Skeletal muscle satellite cell (primary cell): ENCODE data around the gene DHRS2. TPM values are rescaled to one million over a fixed set of nuclear protein-coding genes. Genes with fewer than 3 reads are reported as not detected.
"Not testable (repeated sequence)": the region's sequence is repeated elsewhere in the genome, so short reads cannot be mapped to it uniquely, and the experiment has no call there.

Experiments used
- H3K27me3 ChIP-seq: 2 replicates; pipeline ENCODE4 v1.7.0; 2013; ENCODE audit warnings: low read length; ENCODE audit not compliant: control insufficient read depth, insufficient read depth
- H3K36me3 ChIP-seq: 2 replicates; pipeline ENCODE4 v1.7.0; 2013; ENCODE audit warnings: mild to moderate bottlenecking, control low read depth, low read length; ENCODE audit not compliant: insufficient read depth
- H3K4me1 ChIP-seq: 2 replicates; pipeline ENCODE4 v1.7.0; 2013; ENCODE audit warnings: low read length; ENCODE audit not compliant: control insufficient read depth, insufficient read depth
- H3K4me2 ChIP-seq: 2 replicates; pipeline ENCODE4 v1.7.0; 2013; ENCODE audit warnings: mild to moderate bottlenecking, low read length
- H3K4me3 ChIP-seq: 2 replicates; pipeline ENCODE4 v1.7.0; 2013; ENCODE audit warnings: low read length
- H3K9ac ChIP-seq: 2 replicates; pipeline ENCODE4 v1.7.0; 2013; ENCODE audit warnings: mild to moderate bottlenecking, low read depth, low read length, moderate library complexity
- H3K9me3 ChIP-seq: replicated peaks from 2 replicates; pipeline ENCODE4 v1.7.0; 2013; ENCODE audit warnings: mild to moderate bottlenecking, control low read depth, low read length
- total RNA-seq: library from RNA; depleted of rRNA; stranded (reverse); fragments of >200 nt; gene quantifications from 2 replicates; pipeline ENCODE4 v1.2.3, GENCODE V29; 2012; rRNA removed

DHRS2 gene, protein sequence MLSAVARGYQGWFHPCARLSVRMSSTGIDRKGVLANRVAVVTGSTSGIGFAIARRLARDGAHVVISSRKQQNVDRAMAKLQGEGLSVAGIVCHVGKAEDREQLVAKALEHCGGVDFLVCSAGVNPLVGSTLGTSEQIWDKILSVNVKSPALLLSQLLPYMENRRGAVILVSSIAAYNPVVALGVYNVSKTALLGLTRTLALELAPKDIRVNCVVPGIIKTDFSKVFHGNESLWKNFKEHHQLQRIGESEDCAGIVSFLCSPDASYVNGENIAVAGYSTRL
- 0.66 TPM in 1 of 2 replicates, not detected in the other for total RNA-seq

DNA sequence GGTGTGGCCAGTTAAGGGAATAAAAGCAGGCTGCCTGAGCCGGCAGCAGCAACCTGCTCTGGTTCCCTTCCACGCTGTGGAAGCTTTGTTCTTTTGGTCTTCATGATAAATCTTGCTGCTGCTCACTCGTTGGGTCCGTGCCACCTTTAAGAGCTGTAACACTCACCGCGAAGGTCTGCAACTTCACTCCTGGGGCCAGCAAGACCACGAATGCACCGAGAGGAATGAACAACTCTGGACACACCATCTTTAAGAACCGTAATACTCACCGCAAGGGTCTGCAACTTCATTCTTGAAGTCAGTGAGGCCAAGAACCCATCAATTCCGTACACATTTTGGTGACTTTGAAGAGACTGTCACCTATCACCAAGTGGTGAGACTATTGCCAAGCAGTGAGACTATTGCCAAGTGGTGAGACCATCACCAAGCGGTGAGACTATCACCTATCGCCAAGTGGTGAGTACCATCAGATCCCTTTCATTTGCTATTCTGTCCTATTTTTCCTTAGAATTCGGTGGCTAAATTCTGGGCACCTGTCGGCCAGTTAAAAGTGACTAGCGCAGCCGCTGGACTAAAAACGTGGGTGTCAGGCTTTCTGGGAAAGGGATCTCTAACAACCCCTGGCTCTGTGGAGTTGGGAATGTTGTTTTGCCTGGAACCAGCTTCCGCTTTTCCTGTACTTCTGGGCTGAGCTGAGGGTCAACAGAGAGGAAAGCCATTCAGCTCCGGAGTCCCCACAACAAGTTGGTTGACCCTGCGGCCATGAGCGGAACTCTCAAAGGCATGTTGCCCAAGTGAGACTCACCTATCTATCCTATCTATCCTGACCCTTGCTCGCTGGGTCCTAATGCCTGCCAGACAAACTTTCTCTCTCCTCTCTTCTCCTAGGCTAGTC lies at the start of gene DHRS2:
Gene DHRS2, plus strand, starts transcription at position 48 of the 895 bp plus-strand sequence. CDS start 2,501 bp downstream, outside the sequence.
- peaks cover 21% of the 10 kb centered on the region for H3K4me1 ChIP-seq
- H3K9ac ChIP-seq: no peak within 1 kb of the TSS
- H3K27me3 ChIP-seq: peaks cover 15% of the 10 kb centered on the region
- no peak within 1 kb of the TSS for H3K4me2 ChIP-seq
- H3K9me3 ChIP-seq: no peaks in the 10 kb centered on the region
- H3K36me3 ChIP-seq: no peaks in the 10 kb centered on the region
- H3K4me3 ChIP-seq: no peak within 1 kb of the TSS

DNA sequence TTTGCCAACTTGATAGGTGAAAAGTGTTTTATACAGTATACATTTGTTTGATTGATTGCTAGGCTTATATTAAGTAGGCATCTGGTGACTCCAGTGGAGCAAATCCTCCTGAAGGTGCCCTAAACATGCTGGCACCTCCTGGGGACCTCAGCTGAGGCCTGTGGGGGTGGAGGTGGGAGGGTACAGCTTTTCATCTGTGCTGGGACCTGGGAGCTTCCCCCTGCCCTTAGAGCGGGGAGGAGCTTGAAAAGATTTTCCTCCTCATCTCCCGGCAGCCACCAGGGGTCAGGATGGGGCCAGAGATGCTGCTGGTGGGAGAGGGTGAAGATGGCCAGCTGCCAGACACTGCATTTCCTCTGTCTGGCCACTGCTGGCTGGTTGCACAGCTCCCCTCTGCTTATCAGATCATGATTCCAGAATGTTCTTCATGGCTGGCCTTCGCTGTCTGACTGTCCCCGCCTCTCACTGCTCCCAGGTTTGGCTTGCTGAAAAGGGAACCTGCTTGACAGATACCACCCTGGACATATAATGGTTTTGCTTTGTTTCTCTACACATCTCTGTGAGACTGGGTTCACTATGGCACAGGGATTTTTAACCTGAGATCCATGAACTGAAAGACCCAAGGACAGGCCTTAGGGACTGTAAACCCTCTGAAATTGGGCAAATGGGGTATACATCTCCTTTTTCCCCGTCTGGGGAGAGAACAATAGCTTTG lies 47.1 kb upstream of the DHRS2 start:
- Histone ChIP-seq H3K9me3 (no peaks in the 10 kb centered on the region), H3K9ac (no peak overlapping the region), H3K4me2 (no peak overlapping the region), H3K27me3 (peaks cover 6% of the 10 kb centered on the region), H3K4me3 (no peak overlapping the region), H3K36me3 (no peaks in the 10 kb centered on the region), H3K4me1 (peaks cover 4% of the 10 kb centered on the region)

DNA sequence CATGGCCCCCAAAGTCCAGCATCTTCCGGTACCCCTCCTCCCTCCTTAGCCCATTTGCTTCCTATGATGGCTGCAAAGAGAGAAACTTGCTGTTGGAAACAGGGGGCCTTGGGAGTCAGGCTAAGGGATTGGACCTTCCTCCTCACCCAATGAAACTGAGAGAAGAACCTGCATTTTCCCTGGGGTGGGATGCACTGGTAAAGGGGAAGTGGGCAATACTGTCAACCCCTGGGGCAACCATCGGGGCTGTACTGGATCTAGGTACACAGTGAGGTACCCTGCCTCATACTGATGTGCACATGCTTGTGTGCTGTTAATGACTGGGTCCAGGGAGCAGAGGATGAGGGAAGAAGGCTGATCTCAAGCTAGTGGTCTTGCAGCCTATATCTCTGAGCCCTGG lies 46.6 kb upstream of the DHRS2 start:
- no peak overlapping the region for H3K9ac ChIP-seq
- H3K4me1 ChIP-seq: peaks cover 4% of the 10 kb centered on the region
- peaks cover 6% of the 10 kb centered on the region for H3K27me3 ChIP-seq
- H3K4me2 ChIP-seq: no peak overlapping the region
- H3K36me3 ChIP-seq: no peaks in the 10 kb centered on the region
- no peaks in the 10 kb centered on the region for H3K9me3 ChIP-seq
- H3K4me3 ChIP-seq: no peak overlapping the region

DNA sequence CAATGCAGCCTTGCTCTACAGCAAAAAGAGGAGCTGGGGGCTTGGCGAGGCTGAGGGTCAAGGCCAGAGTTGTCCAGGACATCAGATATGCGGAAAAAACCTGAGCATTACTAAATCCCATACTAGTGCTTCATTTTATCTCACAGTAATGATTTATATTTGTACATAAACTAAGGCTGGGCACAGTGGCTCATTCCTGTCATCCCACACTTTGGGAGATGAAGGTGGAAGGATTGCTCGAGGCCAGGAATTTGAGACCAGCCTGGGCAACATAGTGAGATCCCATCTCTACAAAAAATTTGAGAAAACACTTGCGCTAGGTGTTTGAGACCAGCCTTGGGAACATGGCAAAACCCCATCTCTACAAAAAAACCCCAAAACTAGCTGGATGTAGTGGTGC lies 46.0 kb upstream of the DHRS2 start:
- no peaks in the 10 kb centered on the region for H3K36me3 ChIP-seq
- H3K4me3 ChIP-seq: no peak overlapping the region
- no peak overlapping the region for H3K4me2 ChIP-seq
- H3K9me3 ChIP-seq: no peaks in the 10 kb centered on the region
- peaks cover 4% of the 10 kb centered on the region for H3K4me1 ChIP-seq
- peaks cover 6% of the 10 kb centered on the region for H3K27me3 ChIP-seq
- no peak overlapping the region for H3K9ac ChIP-seq

DNA sequence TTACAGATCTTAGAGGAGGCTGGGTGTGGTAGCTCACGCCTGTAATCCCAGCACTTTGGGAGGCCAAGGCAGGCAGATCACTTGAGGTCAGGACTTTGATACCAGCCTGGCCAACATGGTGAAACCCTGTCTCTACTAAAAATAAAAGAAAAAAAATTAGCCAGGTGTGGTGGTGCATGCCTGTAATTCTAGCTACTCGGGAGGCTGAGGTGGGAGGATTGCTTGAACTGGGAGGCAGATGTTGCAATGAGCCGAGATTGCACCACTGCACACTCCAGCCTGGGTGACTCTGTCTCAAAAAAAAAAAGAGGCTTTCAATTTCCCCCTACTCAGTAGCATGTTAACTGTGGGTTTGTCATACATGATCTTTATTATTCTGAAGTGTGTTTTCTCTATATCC lies 42.0 kb upstream of the DHRS2 start:
- not testable (repeated sequence) for H3K9ac ChIP-seq, H3K4me1 ChIP-seq, H3K27me3 ChIP-seq, H3K4me2 ChIP-seq, H3K9me3 ChIP-seq, H3K4me3 ChIP-seq, H3K36me3 ChIP-seq

DNA sequence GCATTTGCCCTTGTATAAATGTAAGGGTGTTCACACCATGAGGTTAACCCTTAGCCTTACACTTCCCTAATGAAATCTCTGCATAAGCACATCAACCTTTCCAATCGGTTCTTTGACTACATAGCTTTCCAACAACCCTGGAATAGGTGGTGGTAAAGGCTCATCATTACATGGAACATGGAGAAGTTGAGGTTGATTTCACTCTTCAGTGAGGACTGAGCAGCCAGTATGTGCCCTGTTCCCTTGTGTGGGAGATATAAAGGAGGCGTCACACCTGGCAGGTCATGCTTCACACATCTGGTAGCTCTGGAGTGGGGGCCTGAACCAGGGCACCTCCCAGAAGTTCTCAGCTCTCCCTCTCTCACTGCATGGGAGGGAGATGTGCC lies 35.8 kb upstream of the DHRS2 start:
- H3K4me1 ChIP-seq: no peaks in the 10 kb centered on the region
- H3K4me3 ChIP-seq: no peak overlapping the region
- no peak overlapping the region for H3K4me2 ChIP-seq
- H3K9me3 ChIP-seq: no peaks in the 10 kb centered on the region
- no peak overlapping the region for H3K9ac ChIP-seq
- H3K36me3 ChIP-seq: no peaks in the 10 kb centered on the region
- H3K27me3 ChIP-seq: peaks cover 4% of the 10 kb centered on the region

DNA sequence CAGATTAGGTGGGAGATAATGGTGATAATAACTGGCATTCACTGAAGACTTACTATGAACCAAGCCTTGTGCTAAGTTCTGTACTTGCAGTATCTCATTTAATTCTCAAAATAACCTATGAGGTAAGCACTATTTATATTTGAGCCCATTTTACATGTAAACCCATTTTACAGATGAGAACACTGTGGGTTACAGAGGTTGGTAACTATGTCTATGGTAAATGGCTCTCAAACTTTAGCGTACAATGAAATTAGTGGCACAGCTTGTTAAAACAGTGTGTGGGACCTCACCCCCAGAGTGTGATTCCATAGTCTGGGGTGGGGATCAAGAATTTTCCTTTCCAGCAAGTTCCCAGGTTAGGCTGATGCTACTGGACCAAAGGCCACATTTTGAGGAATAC lies 35.4 kb upstream of the DHRS2 start:
- Histone ChIP-seq H3K4me2 (no peak overlapping the region), H3K36me3 (no peaks in the 10 kb centered on the region), H3K27me3 (peaks cover 4% of the 10 kb centered on the region), H3K9me3 (no peaks in the 10 kb centered on the region), H3K4me1 (no peaks in the 10 kb centered on the region), H3K4me3 (no peak overlapping the region), H3K9ac (no peak overlapping the region)

DNA sequence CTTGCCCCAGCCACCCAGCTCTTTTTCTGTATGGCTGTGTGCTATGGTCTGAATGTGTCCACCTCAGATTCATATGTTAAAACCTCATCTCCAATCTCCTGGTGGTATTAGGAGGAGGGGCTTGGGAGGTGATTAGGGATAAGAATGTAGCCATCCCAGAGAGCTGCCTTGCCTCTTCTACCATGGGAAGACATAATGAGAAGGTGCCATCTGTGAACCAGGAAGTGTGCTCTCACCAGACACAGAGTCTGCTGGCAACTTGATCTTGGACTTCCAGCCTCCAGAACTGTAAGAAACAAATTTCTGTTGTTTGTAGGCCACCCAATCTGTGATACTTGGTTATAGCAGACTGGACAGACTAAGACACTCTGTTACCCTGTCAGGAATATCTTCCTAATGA lies 34.7 kb upstream of the DHRS2 start:
- Histone ChIP-seq H3K9me3 (no peaks in the 10 kb centered on the region), H3K4me3 (no peak overlapping the region), H3K4me1 (no peaks in the 10 kb centered on the region), H3K36me3 (no peaks in the 10 kb centered on the region), H3K27me3 (peaks cover 5% of the 10 kb centered on the region), H3K9ac (no peak overlapping the region), H3K4me2 (no peak overlapping the region)

DNA sequence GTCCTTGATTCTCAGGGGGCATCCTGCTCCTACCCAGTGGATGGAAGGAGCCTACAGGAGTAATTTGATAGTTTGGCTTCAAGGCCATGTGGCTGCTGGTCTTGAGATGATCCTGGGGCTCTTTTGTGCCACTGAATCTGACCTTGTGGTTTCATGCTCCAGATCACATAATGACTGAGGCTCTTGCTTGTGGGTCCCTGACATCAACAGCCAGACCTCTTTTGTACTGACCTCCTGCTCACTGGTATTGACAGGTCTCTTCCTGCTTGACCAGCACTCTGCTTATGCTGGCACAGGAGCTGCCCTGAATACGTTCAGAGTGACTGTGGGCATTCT lies 34.4 kb upstream of the DHRS2 start:
- no peaks in the 10 kb centered on the region for H3K9me3 ChIP-seq
- H3K4me3 ChIP-seq: no peak overlapping the region
- H3K36me3 ChIP-seq: no peaks in the 10 kb centered on the region
- peaks cover 7% of the 10 kb centered on the region for H3K27me3 ChIP-seq
- no peak overlapping the region for H3K9ac ChIP-seq
- H3K4me2 ChIP-seq: no peak overlapping the region
- no peaks in the 10 kb centered on the region for H3K4me1 ChIP-seq

DNA sequence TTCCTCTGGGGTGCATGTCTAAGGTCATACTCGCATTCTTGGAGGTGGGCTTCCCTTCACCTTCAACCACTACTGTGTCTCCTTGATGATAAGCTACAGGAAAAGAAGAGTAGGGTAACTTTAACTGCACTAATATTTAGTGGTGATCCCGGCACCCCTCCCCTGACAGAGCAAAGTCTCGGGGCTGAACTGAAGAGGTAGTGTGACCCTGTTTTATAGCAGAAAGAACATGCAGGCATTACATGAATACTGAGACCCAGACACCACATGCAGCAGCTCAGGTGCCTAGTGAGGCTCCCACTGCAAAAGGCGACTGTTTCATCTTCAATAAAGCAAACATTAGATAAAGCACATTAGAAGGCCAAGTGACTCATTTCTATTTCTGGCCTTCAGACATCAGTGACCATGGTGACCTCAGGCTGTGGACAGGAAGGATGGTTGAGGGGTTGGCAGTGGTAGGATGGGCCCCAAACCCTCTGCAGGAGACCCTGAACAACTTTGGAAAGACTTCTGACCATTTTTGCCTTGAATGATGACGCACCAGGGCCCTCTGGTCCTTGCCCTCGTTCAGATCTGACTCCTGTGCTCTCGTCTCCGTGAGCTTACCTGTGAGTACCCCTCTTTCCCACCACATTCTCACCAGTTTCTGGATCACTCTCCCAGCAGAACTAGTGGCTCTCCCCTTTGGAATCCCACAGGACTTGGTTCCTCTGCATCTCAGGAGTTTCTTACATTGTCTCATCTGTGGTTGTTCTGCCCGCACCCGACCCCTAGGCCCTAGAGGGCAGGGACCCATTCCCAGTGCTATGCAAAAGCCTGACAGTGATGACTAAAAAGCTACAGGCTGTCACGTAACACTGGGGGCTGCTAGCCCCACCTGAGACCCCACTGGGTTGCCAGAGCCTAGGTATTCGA lies 33.7 kb upstream of the DHRS2 start:
- H3K4me1 ChIP-seq: no peaks in the 10 kb centered on the region
- H3K27me3 ChIP-seq: peaks cover 10% of the 10 kb centered on the region
- no peaks in the 10 kb centered on the region for H3K36me3 ChIP-seq
- H3K9ac ChIP-seq: no peak overlapping the region
- no peak overlapping the region for H3K4me2 ChIP-seq
- no peaks in the 10 kb centered on the region for H3K9me3 ChIP-seq
- no peak overlapping the region for H3K4me3 ChIP-seq

DNA sequence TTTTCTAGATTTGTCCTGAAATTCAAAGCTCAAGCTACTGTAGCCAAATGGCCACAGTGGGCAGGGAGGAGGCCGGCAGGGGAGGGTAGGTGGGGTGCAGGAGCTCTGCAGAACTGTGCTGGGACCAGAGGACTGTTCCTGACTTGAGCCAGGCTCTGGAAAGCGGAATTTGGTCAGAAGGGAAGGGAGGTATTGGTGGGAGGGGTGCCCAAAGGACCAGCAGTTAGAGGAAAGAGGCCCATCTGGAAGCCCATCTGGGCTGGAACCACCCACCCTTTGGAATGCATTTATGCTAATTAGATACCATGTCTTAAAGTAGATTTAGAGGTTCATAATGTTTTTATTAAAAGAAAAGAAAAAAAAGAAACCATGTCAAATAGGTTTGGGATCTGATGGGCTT lies 33.1 kb upstream of the DHRS2 start:
- H3K4me3 ChIP-seq: no peak overlapping the region
- peaks cover 12% of the 10 kb centered on the region for H3K27me3 ChIP-seq
- H3K4me2 ChIP-seq: no peak overlapping the region
- H3K9ac ChIP-seq: no peak overlapping the region
- no peaks in the 10 kb centered on the region for H3K9me3 ChIP-seq
- no peaks in the 10 kb centered on the region for H3K36me3 ChIP-seq
- no peaks in the 10 kb centered on the region for H3K4me1 ChIP-seq
